Activated naive CD4-positive, alpha-beta T cell treated with anti-CD3 and anti-CD28 coated beads, Interleukin-2, amount 10 ng/mL, durations not matched to agents 7 days and 5 days (primary cell): Measurements from ENCODE around the gene RPL37A.

ENCODE experiments used
- CTCF ChIA-PET: fragments of 350-600 bp; sonication (Branson Sonifier 250); formaldehyde crosslinking; loops from one replicate; lab custom pipeline; 2021; ENCODE audit warnings: antibody characterized with exemption; lab: Charles Lee
- DNase-seq: peaks from one replicate; pipeline ENCODE4 v3.0.0-alpha.2; 2020
- H3K27ac Mint-ChIP-seq: one replicate; pipeline ENCODE4 v1.8.0; 2021; ENCODE audit warnings: mild to moderate bottlenecking, moderate library complexity, mixed read lengths
- H3K27me3 Mint-ChIP-seq: one replicate; pipeline ENCODE4 v1.8.0; 2021; ENCODE audit warnings: mild to moderate bottlenecking, mixed read lengths
- H3K36me3 Mint-ChIP-seq: one replicate; pipeline ENCODE4 v1.8.0; 2021; ENCODE audit warnings: mixed read lengths
- H3K4me1 Mint-ChIP-seq: one replicate; pipeline ENCODE4 v1.8.0; 2021; ENCODE audit warnings: mixed read lengths
- H3K4me3 Mint-ChIP-seq: one replicate; pipeline ENCODE4 v1.8.0; 2021; ENCODE audit warnings: mild to moderate bottlenecking, moderate library complexity, mixed read lengths
- H3K9me3 Mint-ChIP-seq: one replicate; pipeline ENCODE4 v1.8.0; 2021; ENCODE audit warnings: mixed read lengths

The RPL37A gene

DNA sequence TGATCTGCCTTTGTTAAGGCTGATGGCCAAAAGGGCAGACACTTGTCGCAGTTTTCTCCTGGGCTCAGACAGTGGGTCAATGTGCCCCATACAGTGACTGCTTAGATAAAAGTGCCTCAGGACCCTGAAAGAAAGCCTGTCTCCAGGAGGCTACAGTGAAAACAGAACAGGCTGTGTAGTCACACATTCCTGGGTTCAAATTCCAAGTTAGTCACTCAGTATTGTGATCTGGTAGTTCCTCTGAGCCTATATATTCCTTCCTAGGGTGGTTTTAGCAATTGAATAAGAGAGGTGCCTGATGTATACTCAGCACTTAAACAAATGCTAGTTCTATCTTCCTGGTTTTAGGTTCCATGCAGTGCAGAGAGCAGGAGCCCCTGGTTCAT lies 54.4 kb downstream of the RPL37A start:
- no peak for DNase-seq
- Mint-ChIP-seq H3K9me3 (no peaks in the 10 kb centered on the region), H3K36me3 (no peaks in the 10 kb centered on the region), H3K27ac (no peak overlapping the region), H3K4me1 (no peaks in the 10 kb centered on the region), H3K4me3 (no peak overlapping the region), H3K27me3 (peaks cover 22% of the 10 kb centered on the region)
- CTCF ChIA-PET = no interaction called here
